ENCODE results near the gene RBM47.

DNA sequence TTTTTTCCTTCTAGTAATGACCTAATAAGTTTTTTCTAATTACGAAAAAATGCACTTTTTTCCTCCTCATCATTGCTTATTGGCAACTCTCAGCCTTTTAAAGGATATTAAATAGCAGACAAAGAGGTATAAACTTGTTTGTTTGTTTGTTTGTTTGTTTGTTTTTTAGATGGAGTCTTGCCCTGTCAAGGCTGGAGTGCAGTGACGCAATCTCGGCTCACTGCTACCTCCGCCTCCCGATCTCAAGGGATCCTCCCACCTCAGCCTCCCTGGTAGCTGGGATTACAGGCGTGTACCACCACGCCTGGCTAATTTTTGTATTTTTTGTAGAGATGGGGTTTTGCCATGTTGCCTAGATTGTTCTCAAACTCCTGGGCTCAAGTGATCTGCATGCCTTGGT lies 6.0 kb downstream of the RBM47 start:
- no peak for TF ChIP-seq CTCF (conservative IDR thresholded peaks at IDR 0.05 in 1 of 2, IDR thresholded peaks at IDR 0.05 in 1 of 2; ENCODE audit: low read depth in 1 of 2, low read length in 2 of 2)
- no peak for TF ChIP-seq EZH2 (IDR thresholded peaks at IDR 0.05; ENCODE audit: low read length, missing control alignments)
